TTC549 (cell line): ENCODE results near the gene HOOK1.

ENCODE experiments used
- FAIRE-seq: peaks from 2 replicates; lab custom pipeline; 2012; peaks lifted over from hg19 to GRCh38; lab: Jason Lieb, UNC

The HOOK1 gene

DNA sequence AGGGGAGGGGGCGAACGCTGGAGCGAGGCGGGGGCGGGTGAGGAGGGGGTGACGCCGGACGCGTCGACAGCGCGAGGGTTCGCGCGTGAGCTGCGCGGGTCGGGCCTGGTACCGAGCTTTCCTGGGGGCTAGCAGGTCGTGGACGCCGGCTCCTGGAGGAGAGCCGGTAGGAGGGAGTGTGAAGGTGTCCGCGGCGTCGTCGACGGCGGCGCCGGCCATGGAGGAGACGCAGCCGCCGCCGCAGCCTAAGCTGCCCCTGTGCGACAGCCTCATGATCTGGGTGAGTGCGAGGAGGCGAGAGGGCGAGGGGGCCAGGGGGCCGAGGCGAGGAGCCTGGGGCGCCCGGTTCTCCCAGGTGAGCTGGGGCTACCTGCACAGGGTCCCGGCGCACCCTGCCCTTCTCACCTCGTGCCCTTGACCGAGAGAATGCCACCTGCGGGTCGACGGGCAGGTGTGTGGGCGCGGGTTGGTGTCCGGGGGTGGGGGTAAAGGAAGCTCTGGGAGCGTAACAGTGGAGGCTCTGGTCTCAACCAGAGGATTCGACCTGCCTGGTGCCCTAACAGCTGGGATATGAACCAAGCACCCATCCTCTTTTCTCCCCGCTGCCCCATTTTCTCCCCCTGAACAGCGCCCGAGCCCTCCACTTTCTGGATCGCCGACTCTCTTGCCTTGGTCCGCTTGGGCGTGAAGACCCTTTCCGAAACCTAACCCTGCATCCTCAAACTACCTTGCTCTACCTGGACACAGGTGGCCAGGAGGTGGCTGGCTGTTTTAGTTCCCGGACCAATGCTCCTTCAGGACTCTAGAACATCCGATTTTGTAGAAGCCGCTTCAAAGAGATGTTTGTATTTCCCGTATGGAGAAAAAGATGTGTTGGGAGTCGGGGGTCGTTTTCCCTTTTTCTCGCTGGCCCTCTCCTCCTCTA is at the start of gene HOOK1:
HOOK1 (plus strand) TSS at position 49 of the 925 bp plus-strand sequence; CDS start at position 218, 169 bp downstream.
- no peak for FAIRE-seq

DNA sequence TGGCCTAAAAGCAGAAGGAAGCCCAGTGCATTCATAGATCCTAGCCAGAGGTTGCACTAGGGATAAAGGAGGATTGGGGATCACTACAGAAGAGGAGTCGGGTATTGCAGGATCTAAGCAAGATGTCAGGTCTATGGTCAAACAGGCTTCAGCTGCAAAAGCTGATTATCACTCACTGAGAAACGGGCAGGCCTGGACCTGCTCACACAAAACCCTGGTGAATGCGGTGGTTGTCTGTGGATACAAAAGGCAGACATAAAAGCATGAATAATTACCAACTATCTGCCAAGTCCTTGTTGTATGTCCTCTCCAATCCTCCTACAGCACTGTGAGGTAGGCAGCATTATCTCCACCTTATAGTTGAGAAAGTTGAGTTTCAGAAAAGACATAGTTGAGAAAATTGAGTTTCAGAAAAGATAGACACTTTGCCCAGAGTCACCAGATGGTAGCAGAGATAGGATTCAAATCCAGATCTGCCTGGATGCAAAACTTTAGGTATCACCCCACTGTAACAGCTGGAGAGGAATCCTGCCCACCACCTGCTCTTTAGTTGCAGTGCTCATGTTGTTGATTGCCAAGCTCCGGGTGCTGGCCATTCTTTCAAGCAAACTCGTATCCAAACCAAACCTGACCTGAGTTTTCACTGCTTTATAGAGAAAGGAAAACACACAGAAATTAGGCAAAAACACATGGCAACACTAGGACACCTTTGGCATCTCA is 49.6 kb upstream of the HOOK1 start:
- FAIRE-seq = no peak

DNA sequence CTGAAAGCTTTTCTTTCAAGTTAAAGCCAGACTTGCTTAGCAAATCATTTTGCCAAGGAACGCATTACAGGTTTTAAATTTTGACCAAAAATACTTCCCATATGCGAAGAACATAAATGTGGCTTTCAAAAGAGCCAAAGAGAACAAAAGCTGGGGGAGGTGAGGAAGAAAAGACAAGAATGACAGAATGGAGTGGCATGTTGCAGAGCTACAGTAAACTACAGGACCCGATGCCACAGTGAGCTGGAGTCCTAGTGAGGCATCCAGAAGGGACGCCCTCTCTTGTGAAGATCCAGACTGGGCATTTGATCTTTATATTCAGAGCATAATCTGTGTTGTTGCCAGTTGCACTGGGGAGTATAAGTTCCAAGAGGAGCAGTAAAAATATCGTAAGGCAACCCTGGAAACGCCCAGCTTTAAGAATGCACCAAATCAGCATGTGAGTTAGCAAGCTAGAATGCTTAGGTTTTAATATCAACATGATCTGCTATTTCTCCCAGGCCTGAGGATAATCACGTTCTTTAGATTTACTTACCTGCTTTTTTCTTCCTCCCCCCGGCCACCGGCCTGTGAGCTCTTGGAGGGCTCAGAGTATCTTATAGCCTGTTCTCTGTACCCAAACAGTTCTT is 48.4 kb upstream of the HOOK1 start:
- FAIRE-seq = no peak

DNA sequence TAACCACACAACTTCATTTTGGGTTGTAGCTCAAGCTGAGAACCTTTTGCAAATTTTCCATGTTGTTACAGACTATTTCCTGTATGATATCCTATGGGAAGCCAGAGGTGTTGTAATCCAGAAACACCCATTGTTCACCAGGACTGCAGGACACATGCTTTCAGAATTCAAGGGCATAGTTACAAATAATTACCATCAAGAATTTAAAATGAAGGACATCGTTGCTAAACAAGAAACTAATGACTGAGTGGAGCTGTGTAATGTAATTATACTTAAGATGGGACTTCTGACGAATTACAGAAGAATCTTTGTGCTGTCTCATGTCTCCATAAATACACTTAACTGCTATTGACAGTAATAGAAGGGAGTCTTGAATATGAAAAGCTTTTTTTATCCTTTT is 47.6 kb upstream of the HOOK1 start:
- FAIRE-seq = no peak

DNA sequence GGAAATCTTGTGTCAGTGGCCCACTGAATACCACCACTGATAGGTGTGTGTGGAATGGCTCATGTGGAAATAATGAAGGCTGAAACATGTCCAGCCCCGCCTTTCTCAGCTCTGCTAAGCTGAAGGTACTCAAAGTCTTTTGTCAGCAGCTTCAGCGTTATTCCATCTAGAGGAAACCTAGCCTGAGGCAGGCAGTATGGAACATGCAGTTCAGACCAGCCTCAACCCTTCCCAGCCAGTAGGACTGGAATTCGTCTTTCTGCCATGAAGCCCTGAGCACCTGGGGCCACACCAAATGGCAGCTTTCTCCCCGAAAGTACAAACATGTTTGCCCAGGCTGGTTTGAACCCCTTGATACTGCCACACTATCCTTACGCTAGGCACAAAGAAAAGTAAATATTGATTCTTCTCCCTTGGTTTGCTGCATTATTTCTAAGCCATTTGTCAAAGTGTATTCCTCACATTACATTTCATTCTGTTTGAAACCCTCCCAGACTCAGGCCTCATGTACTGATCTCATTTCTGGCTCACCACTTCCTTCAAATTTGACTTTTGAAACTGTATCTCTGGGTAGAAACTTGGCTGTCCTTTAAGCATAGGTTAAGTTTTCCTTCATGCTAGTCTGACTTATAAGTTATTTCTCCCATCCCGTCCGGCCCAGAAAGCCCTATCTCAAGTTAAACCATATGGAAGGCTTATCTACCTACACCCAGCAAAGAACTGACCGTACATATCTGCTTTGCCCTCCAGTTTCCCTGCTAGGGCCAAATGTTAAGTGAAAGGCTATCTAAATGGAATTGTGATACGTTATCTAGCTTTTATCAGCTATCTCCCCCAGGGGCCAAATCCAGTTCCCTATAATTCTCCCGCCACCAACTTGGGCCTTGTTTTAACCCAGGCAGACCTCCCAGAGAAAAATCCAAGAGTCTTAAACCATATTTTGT is 45.7 kb upstream of the HOOK1 start:
- FAIRE-seq = no peak

DNA sequence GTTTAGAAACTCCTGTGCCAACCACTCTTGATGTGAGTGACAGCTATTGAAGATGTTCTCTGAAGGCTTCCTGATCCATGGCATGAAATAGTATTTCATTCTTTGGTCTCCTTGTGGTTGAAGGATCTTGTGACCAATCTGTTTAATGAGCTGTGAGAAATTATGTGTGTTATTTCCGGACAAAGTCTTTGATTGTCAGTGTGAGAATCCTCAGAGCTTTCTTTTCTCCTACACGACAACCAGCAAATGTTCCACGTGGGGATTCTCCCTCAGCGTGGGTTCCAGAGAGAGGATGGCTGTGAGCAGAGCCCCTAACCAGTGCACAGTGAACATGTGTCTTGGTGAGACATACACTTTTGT is 45.0 kb upstream of the HOOK1 start:
- no peak for FAIRE-seq

DNA sequence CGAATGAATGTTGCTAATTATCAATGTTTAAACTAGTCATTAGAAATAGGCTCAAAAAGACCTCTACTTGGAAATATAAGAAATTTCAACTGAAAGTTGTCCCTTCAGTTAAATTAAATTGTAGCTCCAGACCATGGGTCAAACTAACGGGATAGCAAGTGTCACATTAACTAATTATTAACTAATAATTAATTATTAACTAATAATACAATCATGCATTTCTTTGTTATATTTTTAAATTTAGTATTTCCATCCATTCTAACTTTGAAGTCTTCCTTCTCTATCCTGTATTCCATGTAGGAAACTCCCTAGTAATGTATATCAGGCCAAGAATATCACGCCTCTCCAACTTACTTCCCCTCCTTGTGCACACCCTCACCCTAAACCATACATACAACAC is 43.4 kb upstream of the HOOK1 start:
- no peak for FAIRE-seq

DNA sequence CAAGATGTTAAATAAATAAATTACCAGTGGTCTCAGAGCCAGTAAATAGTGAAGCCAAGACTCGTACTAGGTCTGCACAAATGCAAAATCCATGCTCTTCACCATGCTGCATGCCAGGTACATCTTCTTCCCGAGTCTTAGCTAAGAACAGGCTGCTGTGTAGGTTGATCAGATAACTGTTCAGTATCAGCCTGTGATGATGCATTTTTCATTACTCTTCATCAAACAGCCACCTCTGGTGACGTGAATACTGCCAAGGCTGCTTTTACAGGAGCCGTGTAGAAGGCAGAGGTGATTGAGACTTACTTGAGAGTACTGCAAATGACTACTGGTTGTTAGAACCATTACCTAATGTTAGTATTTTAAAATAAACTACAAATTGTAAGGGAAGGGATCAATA is 39.3 kb upstream of the HOOK1 start:
- no peak for FAIRE-seq

DNA sequence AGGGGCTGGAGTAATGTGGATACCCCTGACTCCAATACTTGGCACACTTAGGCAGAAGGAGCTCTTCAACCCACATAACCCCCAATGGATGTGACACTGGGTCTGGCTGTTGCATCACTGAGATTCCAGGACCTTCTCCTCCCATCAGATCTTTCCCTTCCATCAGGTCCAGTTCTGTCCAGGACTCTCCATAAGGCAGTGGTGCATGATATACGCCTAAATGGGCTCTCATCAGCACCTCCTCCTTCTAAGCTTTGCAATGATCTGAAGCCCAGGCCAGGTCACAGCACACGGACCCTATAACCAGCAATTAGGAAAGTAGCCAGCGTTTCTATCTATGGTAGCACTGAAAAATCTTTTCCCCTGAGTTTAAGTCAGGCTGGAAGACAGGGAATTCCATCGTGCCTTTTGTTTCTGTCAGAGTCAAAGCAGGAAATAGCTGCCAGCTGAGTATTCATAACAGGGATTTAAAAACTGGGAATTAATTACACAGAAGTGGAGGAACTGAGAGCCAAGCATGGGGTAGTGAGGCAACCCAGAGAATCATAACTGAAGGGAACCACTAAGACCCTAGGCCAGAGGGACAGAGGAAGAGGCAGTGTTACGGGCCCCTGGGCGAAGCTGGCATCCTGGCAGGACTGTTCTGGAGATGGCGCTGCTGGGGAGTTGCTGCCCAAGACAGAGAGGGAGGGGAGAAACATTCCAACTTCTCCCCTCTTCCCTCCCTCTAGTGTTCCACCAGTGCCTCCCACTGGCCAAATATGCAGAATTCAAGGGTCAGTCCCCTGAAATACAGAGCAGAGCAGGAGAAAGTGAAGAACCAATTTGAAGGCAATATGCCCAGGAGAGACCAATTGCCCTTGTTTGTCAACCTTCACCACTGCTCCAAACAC is 37.5 kb upstream of the HOOK1 start:
- no peak for FAIRE-seq

DNA sequence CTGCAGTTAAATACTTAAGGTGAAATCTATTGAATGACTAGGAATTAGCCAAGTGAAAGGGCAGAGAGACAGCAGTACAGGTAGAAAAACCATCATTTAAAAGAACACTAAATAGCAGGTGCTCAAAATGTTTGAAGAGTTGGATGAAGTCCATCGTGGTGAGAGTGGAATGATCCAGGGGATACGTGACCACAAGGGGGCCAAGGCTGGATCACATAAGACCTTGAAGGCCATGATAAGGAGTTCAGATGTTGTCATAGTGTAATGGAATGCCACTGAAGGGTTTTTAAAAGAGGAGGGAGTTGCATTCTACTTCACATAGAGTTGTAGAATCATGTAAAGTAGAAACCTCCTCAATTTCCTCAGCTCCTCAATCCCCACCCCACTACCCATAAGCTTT is 34.8 kb upstream of the HOOK1 start:
- no peak for FAIRE-seq

DNA sequence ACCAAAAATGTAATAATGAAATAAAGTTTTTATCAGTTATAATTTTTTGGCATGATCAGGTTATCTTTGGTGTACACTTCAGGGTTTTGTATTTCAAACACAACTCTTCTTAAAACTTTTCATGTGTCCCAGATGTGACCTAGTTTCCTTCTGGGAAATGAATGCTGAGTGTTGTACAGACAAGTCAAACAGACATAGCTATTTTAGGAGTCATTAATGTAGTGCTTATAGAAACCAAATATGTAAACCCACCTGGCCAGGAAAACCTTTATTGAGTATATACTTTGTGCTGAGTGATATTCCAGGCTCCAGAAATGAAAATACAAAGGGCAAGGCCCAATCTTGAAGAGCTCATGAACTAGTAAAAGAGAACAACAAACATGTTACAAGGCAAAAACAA is 25.9 kb upstream of the HOOK1 start:
- no peak for FAIRE-seq

DNA sequence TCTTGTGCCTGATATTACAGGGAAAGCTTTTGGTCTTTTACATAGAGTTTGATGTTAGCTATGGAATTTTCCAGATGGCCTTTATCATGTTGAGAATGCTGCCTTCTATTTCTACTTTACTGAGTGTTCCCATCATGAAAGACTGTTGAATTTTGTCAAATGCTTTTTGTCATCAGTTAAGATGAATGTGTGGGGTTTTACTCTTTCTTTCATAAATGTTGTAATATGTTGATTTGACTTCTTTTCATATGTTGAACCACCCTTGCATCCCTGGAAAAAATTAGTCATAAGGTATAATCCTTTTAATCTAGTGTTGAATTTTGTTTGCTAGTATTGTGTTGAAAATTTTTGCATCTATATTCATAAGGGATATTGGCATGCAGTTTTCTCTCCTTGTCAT is 16.1 kb upstream of the HOOK1 start:
- FAIRE-seq = no peak

DNA sequence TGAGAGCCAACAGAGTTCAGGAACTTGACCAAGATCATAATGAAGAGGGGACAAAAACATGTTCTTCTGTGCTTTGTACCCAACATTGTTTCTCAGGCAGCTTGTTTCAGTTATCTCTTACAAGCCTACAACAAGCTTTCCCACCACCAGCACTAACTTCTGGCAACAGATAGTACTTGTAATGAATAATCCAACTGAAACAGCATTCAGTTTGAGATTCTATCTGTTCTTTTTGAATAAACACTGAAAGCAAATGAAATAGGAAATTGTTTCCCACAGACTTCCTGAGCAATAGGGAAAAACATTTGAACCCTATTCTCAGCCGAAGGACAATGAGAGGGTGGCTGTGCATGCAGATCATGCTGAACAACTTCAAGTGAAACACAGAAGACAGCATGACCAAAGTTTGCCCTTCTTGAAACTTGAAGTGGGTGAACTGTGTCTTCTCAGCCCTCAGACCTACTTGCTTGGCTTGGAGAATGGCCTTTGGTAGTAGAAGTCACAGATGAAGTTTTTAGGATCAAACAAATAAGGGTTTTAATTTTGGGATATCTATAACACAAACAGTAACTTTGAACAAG is 11.2 kb upstream of the HOOK1 start:
- no peak for FAIRE-seq

DNA sequence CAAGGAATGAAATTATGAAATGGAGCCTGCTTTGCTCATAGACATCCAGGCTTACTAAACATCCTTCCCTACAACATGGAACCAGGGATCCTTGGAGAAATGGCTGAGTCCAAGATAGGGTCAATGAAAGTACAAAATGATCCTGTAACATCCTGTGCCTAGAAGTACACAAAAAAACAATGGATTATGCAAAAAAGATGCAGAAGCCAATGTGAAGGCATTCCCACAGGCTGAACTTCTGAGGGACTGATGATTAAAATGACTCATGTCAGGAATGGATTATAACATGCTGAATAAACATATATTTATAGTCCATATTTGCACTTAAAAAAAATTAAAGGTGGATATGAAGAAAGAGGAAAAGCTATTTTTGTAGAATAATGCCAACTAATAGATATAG is 10.4 kb upstream of the HOOK1 start:
- no peak for FAIRE-seq

DNA sequence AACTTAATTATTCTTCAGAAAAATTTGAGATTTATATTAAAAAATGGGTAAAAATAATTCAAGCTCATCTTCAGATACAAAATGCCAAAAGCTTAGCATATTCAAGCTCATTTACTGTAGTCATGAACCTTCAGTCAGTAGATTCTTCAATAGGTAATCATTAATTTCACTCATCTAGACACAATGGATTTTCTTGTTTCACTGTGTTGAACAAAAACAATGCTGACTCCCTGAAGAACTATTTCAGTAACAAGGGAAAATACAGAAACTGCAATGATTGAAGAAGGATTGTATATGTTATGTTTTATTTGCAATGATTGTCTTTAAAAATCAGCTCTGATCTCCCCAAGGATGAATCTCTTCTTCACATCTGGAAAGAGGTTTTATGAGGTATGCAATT is 9.2 kb upstream of the HOOK1 start:
- no peak for FAIRE-seq

DNA sequence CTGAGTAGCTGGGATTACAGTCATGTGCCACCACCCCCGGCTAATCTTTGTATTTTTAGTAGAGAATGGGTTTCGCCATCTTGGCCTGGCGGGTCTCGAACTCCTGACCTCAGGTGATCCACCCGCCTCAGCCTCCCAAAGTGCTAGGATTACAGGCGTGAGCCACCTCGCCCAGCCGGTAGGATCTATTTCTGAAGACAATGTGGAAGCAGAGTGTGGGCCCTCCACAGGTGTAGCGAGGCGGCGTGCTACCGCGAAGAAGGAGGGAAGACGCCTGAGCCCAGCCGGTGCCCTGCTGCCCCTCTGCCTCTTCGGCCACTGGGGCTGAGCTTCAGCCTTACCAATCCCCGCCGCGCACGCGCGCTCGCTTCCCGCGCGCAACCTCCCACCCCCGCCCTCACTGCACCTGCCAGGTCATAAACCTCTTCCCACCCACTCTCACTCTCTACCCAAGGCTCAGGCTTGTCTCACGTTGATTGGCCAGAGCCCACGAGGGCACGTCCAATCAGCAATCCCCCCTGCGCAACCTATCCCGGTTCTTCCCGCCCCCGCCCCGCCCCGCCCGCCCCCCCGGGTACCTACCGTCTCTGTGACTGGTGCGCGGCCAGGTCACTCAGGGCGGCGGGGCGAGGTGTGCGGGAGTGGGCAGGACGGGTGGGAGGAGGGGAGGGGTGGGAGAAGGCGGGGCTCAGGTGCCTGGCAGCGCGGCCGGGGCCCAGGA is 409 bp upstream of the HOOK1 start:
- FAIRE-seq = no peak

DNA sequence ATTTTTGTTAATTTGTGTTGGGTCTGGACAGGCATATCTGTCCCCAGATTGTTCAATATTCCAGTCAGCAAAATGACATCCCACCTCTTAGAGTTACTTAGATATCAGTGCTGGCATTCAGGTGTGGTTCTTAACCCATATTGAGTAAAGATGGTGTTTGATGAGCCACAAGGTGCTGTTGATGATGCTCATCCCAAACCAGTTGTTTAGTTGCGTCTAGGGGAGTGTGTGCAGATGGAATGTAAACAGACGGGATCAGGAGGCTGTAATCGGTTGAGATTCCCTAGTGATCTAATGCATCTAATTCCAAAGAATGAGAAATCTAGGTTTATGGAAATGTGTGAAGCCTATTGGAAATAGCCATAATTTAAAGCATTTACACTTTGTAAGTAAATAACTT is 1.1 kb downstream of the HOOK1 start:
- FAIRE-seq = no peak

DNA sequence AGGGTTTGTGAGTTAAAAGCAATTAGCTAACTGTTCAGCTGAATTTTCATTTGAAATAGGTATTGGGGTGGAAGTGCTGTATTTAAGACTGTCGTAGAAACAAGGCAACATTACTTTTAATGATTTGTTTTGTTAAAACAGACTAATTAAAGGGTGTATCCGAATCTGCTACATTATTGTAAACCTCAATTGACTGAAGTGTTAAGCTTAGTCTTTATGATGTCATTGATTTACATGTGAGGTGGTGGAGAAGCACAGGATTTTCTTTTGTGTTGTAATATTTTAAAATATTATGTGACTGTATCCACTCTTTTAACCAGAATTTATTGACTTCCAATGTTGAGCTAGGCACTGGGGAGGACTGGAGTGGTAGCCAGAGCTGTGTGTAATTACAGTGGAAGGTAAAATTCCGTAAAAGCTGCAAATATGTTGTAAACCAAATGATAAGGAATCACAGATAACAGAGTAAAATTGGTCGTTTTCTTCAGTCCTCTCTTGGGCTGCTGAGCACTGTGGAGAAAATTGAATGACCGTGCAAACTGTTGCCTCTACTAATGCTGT is 1.6 kb downstream of the HOOK1 start:
- no peak for FAIRE-seq

DNA sequence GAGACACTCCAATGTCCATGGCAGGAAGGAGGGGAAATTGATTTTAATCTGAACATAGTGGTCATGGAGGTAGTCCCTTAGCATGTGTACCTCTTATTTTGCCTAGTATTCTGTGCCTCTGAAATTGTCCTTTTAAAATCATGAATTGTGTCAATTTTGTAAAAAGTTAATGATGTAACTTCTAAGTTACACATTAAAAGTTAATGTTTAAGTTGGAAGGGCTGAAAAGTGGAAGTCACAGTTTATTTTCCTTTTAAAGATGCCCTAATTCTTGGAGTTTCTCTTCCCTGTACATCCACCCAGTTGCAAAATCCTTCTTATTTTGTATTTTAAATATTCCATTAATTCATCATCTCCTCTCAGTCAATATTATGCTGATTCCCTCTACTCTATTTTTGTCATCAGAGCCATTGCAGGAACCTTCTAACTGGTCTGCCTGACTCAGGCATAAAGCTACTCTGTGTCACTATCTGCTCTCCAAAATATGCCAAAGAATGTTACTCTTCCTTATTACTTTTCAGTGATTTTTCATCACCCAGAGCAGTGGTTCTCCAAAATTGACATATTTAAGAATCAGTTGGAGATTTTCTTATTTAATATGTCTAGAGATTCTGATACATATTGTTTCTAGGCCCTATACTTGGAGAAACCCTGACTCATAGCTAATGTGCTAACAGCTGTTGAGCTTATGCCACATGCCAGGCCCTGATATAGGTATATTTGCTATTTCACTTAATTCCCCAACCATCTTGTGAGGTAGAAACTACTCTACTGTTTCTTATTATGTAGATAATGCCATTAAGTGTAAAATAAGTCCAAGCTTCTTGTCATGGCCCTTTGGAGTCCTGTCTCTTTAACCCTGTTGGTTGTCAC is 5.1 kb downstream of the HOOK1 start:
- FAIRE-seq = no peak
